Upper lobe of left lung (tissue), 6 donors: ENCODE data around the gene HNRNPC. TPM values are rescaled to one million over a fixed set of nuclear protein-coding genes. Genes with fewer than 3 reads are reported as not detected.

Source experiments
- ATAC-seq, 2 donors: fragments of 200-7000 bp; cut with Tn5 transposase; one replicate each; pipeline ENCODE4 v1.9.1; 2022; ENCODE audit warnings: mild to moderate bottlenecking in 2 of 2, moderate library complexity in 2 of 2; ENCODE audit not compliant: low FRiP score in 2 of 2
- DNase-seq, 2 donors: peaks; one replicate each; pipeline ENCODE4 v3.0.0-alpha.2; 2019 to 2020
- H3K27ac ChIP-seq, 4 donors: fragments of 200-600 bp; sonication (generic); one replicate each; pipeline ENCODE4 v1.5.1; 2016 to 2019
- H3K27me3 ChIP-seq, 4 donors: fragments of 200-600 bp; sonication (generic); one replicate each; pipeline ENCODE4 v1.5.1; 2017 to 2019
- H3K36me3 ChIP-seq, 4 donors: fragments of 200-600 bp; sonication (generic); one replicate each; pipeline ENCODE4 v1.5.1; 2016 to 2019
- H3K4me1 ChIP-seq, 4 donors: fragments of 200-600 bp; sonication (generic); one replicate each; pipeline ENCODE4 v1.5.1; 2018 to 2019
- H3K4me3 ChIP-seq, 4 donors: fragments of 200-600 bp; sonication (generic); one replicate each; pipeline ENCODE4 v1.5.1; 2017 to 2019; ENCODE audit warnings: mild to moderate bottlenecking in 2 of 4, moderate library complexity in 1 of 4
- H3K9me3 ChIP-seq, 4 donors: fragments of 200-600 bp; sonication (generic); one replicate each; pipeline ENCODE4 v1.5.1; 2018 to 2019
- CTCF ChIP-seq, 6 experiments: fragments of 450-650 bp in 4 of 6; fragments of 200-600 bp in 2 of 6; sonication (generic) in 2 of 6; IDR thresholded peaks; one replicate each; pipeline ENCODE4 v1.5.1; 2016 to 2019; ENCODE audit warnings: antibody characterized with exemption in 6 of 6
- EP300 ChIP-seq, 4 donors: sonication (generic); formaldehyde crosslinking; IDR thresholded peaks; one replicate each; pipeline ENCODE4 v1.5.1; 2017; ENCODE audit warnings: antibody characterized with exemption in 4 of 4, control low read depth in 2 of 4
- POLR2A ChIP-seq, 4 donors: fragments of 450-650 bp; IDR thresholded peaks; one replicate each; pipeline ENCODE4 v1.5.1; 2016 to 2017; ENCODE audit warnings: antibody characterized with exemption in 4 of 4, mild to moderate bottlenecking in 2 of 4
- POLR2AphosphoS5 ChIP-seq, 2 donors: sonication (generic); formaldehyde crosslinking; IDR thresholded peaks; one replicate each; pipeline ENCODE4 v1.5.1; 2017; ENCODE audit warnings: antibody characterized with exemption in 2 of 2
- WGBS, 2 donors: methylation state at CpG; one replicate each; pipeline ENCODE4 v1.1.5; 2017 to 2018; 5-methylcytosine and 5-hydroxymethylcytosine counted together
- total RNA-seq, 6 donors: library from RNA; depleted of rRNA in 4 of 6; stranded (reverse); fragments of >200 nt in 4 of 6; gene quantifications; one replicate each; pipeline versions ENCODE4 v1.1.0 to v1.2.1, GENCODE V29; 2016 to 2021
- donor health status: DM: no; HTN: no; CAD: no; lungs with moderate emphysema.
- donor health status: DM: no; HTN: yes; CAD: no; lungs with severe emphysema.

Gene HNRNPC
- total RNA-seq, 6 donors from 2014 or later = 119 to 390 (median 293) TPM

GRCh38 chr14:21201732-21202462 lies 67.3 kb downstream of the HNRNPC start:
- H3K4me3 ChIP-seq = no peak overlapping the region
- WGBS, 2 donors = 73 to 77% methylated on average over 12 of the region's 12 CpGs
- no peak for ATAC-seq

GRCh38 chr14:21200752-21201461 lies 68.3 kb downstream of the HNRNPC start:
- Histone ChIP-seq H3K27ac (no peak overlapping the region), H3K4me3 (no peak overlapping the region), H3K36me3 (peaks cover 0 to 8% (median under 1%) of the 10 kb centered on the region in 4 donors), H3K9me3 (no peaks in the 10 kb centered on the region), H3K27me3 (no peaks in the 10 kb centered on the region), H3K4me1 (peaks cover 0 to 16% (median 0%) of the 10 kb centered on the region in 4 donors)
- 85 to 87% methylated on average over 5 of the region's 5 CpGs for WGBS, 2 donors
- no peak for TF ChIP-seq POLR2A (IDR thresholded peaks at IDR 0.05)
- no peak for TF ChIP-seq CTCF (IDR thresholded peaks at IDR 0.05)
- TF ChIP-seq EP300 (IDR thresholded peaks at IDR 0.05) = no peak
- TF ChIP-seq POLR2AphosphoS5 (IDR thresholded peaks at IDR 0.05) = no peak
- DNase-seq = no peak
- no peak for ATAC-seq

More at GRCh38 chr14:21201732-21202462, 67.3 kb downstream of the HNRNPC start:
- peaks cover 0 to 16% (median 4%) of the 10 kb centered on the region in 4 donors for H3K36me3 ChIP-seq
- H3K9me3 ChIP-seq = no peaks in the 10 kb centered on the region
- TF ChIP-seq POLR2AphosphoS5 (IDR thresholded peaks at IDR 0.05) (no peak), POLR2A (IDR thresholded peaks at IDR 0.05) (no peak), EP300 (IDR thresholded peaks at IDR 0.05) (no peak), CTCF (IDR thresholded peaks at IDR 0.05) (no peak)
- H3K4me1 ChIP-seq = peaks cover 0 to 25% (median 3%) of the 10 kb centered on the region in 4 donors
- DNase-seq = no peak
- H3K27me3 ChIP-seq = no peaks in the 10 kb centered on the region
- no peak overlapping the region for H3K27ac ChIP-seq

- 65 to 88% methylated on average over 3 of the region's 3 CpGs for WGBS, 2 donors
- TF ChIP-seq EP300 (IDR thresholded peaks at IDR 0.05) = no peak
- no peak for TF ChIP-seq POLR2A (IDR thresholded peaks at IDR 0.05)
- no peak for TF ChIP-seq CTCF (IDR thresholded peaks at IDR 0.05)
- TF ChIP-seq POLR2AphosphoS5 (IDR thresholded peaks at IDR 0.05) = no peak
- peaks cover 0 to 7% (median 0%) of the 10 kb centered on the region in 4 donors for H3K4me1 ChIP-seq
Measured at GRCh38 chr14:21199611-21200560, 69.4 kb downstream of the HNRNPC start.

GRCh38 chr14:21197418-21198205 lies 71.6 kb downstream of the HNRNPC start:
- Histone ChIP-seq H3K4me1 (peaks cover 0 to 2% (median under 1%) of the 10 kb centered on the region in 4 donors), H3K36me3 (no peaks in the 10 kb centered on the region), H3K27ac (no peak overlapping the region), H3K4me3 (no peak overlapping the region), H3K9me3 (no peaks in the 10 kb centered on the region), H3K27me3 (no peaks in the 10 kb centered on the region)
- TF ChIP-seq POLR2AphosphoS5 (IDR thresholded peaks at IDR 0.05) = no peak
- no peak for TF ChIP-seq EP300 (IDR thresholded peaks at IDR 0.05)
- TF ChIP-seq POLR2A (IDR thresholded peaks at IDR 0.05) = no peak
- no peak for TF ChIP-seq CTCF (IDR thresholded peaks at IDR 0.05)
- DNase-seq (no peak), ATAC-seq (no peak)
- 91 to 93% methylated on average over 2 of the region's 2 CpGs for WGBS, 2 donors

More at GRCh38 chr14:21199611-21200560, 69.4 kb downstream of the HNRNPC start:
- Histone ChIP-seq H3K9me3 (no peaks in the 10 kb centered on the region), H3K4me3 (no peak overlapping the region), H3K27me3 (no peaks in the 10 kb centered on the region), H3K27ac (no peak overlapping the region), H3K36me3 (peaks cover 0 to 2% (median 0%) of the 10 kb centered on the region in 4 donors)
- DNase-seq (no peak), ATAC-seq (no peak)
